ENCODE measurements around the gene IL4I1. TPM values are rescaled to one million over a fixed set of nuclear protein-coding genes. Genes with fewer than 3 reads are reported as not detected.

Gene IL4I1
- polyA plus RNA-seq, 4 donors: 1.0 to 3.8 (median 1.3) TPM; not detected in 1

- Histone ChIP-seq H3K4me3 (ENCODE audit: low read depth in 1 of 3, low read length in 3 of 3) (no peak overlapping the region), H3K9me3 (ENCODE audit: control insufficient read depth in 2 of 2, insufficient read depth in 1 of 2, low read depth in 1 of 2, low read length in 1 of 2) (no peaks in the 10 kb centered on the region), H3K27me3 (ENCODE audit: control insufficient read depth in 3 of 3, insufficient read depth in 3 of 3, low read length in 3 of 3) (no peaks in the 10 kb centered on the region), H3K27ac (ENCODE audit: low read depth in 1 of 3, low read length in 2 of 3) (no peak overlapping the region), H3K4me1 (ENCODE audit: control insufficient read depth in 3 of 3, insufficient read depth in 2 of 3, low read depth in 1 of 3, low read length in 2 of 3) (peaks cover 0 to 2% (median 0%) of the 10 kb centered on the region in 3 donors), H3K36me3 (ENCODE audit: control insufficient read depth in 3 of 3, insufficient read depth in 2 of 3, low read depth in 1 of 3, low read length in 3 of 3) (peaks cover 0 to 14% (median 3%) of the 10 kb centered on the region in 3 donors)
- WGBS, 3 donors: 61 to 68% (median 61%) methylated on average over 5 of the region's 5 CpGs
- FAIRE-seq: no peak
- DNase-seq: no peak
These were observed 39.9 kb upstream of the IL4I1 start for GRCh38 chr19:49936549-49936948.

- no peak for FAIRE-seq
- H3K4me3 ChIP-seq (ENCODE audit: low read depth in 1 of 3, low read length in 3 of 3): no peak overlapping the region
These were observed 37.0 kb upstream of the IL4I1 start for GRCh38 chr19:49933643-49934042.

GRCh38 chr19:49932731-49933131 is 36.0 kb upstream of the IL4I1 start:
- Histone ChIP-seq H3K4me3 (ENCODE audit: low read depth in 1 of 3, low read length in 3 of 3) (no peak overlapping the region), H3K9me3 (ENCODE audit: control insufficient read depth in 2 of 2, insufficient read depth in 1 of 2, low read depth in 1 of 2, low read length in 1 of 2) (no peaks in the 10 kb centered on the region), H3K27ac (ENCODE audit: low read depth in 1 of 3, low read length in 2 of 3) (no peak overlapping the region), H3K27me3 (ENCODE audit: control insufficient read depth in 3 of 3, insufficient read depth in 3 of 3, low read length in 3 of 3) (no peaks in the 10 kb centered on the region), H3K36me3 (ENCODE audit: control insufficient read depth in 3 of 3, insufficient read depth in 2 of 3, low read depth in 1 of 3, low read length in 3 of 3) (peaks cover 0 to 23% (median 3%) of the 10 kb centered on the region in 3 donors), H3K4me1 (ENCODE audit: control insufficient read depth in 3 of 3, insufficient read depth in 2 of 3, low read depth in 1 of 3, low read length in 2 of 3) (peaks cover under 1 to 7% (median 3%) of the 10 kb centered on the region in 3 donors)
- DNase-seq (peak in 1 of 2 donors; percentile 19), FAIRE-seq (no peak)
- WGBS, 3 donors: 79 to 88% (median 86%) methylated on average over 19 to 25 of the region's 25 CpGs

More at GRCh38 chr19:49933643-49934042, 37.0 kb upstream of the IL4I1 start:
- Histone ChIP-seq H3K9me3 (ENCODE audit: control insufficient read depth in 2 of 2, insufficient read depth in 1 of 2, low read depth in 1 of 2, low read length in 1 of 2) (no peaks in the 10 kb centered on the region), H3K36me3 (ENCODE audit: control insufficient read depth in 3 of 3, insufficient read depth in 2 of 3, low read depth in 1 of 3, low read length in 3 of 3) (peaks cover 0 to 22% (median 3%) of the 10 kb centered on the region in 3 donors), H3K27ac (ENCODE audit: low read depth in 1 of 3, low read length in 2 of 3) (no peak overlapping the region), H3K4me1 (ENCODE audit: control insufficient read depth in 3 of 3, insufficient read depth in 2 of 3, low read depth in 1 of 3, low read length in 2 of 3) (peaks cover 0 to 4% (median 2%) of the 10 kb centered on the region in 3 donors), H3K27me3 (ENCODE audit: control insufficient read depth in 3 of 3, insufficient read depth in 3 of 3, low read length in 3 of 3) (no peaks in the 10 kb centered on the region)
- DNase-seq: no peak
- WGBS, 3 donors: 81 to 91% (median 90%) methylated on average over 8 of the region's 8 CpGs

- Histone ChIP-seq H3K4me1 (ENCODE audit: control insufficient read depth in 3 of 3, insufficient read depth in 2 of 3, low read depth in 1 of 3, low read length in 2 of 3) (peaks cover 0 to 14% (median 8%) of the 10 kb centered on the region in 3 donors), H3K36me3 (ENCODE audit: control insufficient read depth in 3 of 3, insufficient read depth in 2 of 3, low read depth in 1 of 3, low read length in 3 of 3) (peaks cover 0 to 30% (median 3%) of the 10 kb centered on the region in 3 donors), H3K4me3 (ENCODE audit: low read depth in 1 of 3, low read length in 3 of 3) (no peak overlapping the region), H3K27me3 (ENCODE audit: control insufficient read depth in 3 of 3, insufficient read depth in 3 of 3, low read length in 3 of 3) (no peaks in the 10 kb centered on the region), H3K9me3 (ENCODE audit: control insufficient read depth in 2 of 2, insufficient read depth in 1 of 2, low read depth in 1 of 2, low read length in 1 of 2) (no peaks in the 10 kb centered on the region), H3K27ac (ENCODE audit: low read depth in 1 of 3, low read length in 2 of 3) (no peak overlapping the region)
- no peak for FAIRE-seq
- 85 to 93% (median 88%) methylated on average over 5 of the region's 5 CpGs for WGBS, 3 donors
- DNase-seq: no peak
These were observed 35.4 kb upstream of the IL4I1 start for GRCh38 chr19:49932041-49932451.

- no peaks in the 10 kb centered on the region for H3K9me3 ChIP-seq (ENCODE audit: control insufficient read depth in 2 of 2, insufficient read depth in 1 of 2, low read depth in 1 of 2, low read length in 1 of 2)
- WGBS, 3 donors: 94 to 97% (median 96%) methylated on average over 7 of the region's 7 CpGs
- DNase-seq: no peak
- no peak for FAIRE-seq
- peaks cover 0 to 15% (median 8%) of the 10 kb centered on the region in 3 donors for H3K4me1 ChIP-seq (ENCODE audit: control insufficient read depth in 3 of 3, insufficient read depth in 2 of 3, low read depth in 1 of 3, low read length in 2 of 3)
- H3K36me3 ChIP-seq (ENCODE audit: control insufficient read depth in 3 of 3, insufficient read depth in 2 of 3, low read depth in 1 of 3, low read length in 3 of 3): peaks cover 0 to 36% (median 3%) of the 10 kb centered on the region in 3 donors
- no peak overlapping the region for H3K4me3 ChIP-seq (ENCODE audit: low read depth in 1 of 3, low read length in 3 of 3)
- H3K27ac ChIP-seq (ENCODE audit: low read depth in 1 of 3, low read length in 2 of 3): no peak overlapping the region
- no peaks in the 10 kb centered on the region for H3K27me3 ChIP-seq (ENCODE audit: control insufficient read depth in 3 of 3, insufficient read depth in 3 of 3, low read length in 3 of 3)
These were observed 34.8 kb upstream of the IL4I1 start for GRCh38 chr19:49931293-49932040.

GRCh38 chr19:49930483-49931011 is 33.9 kb upstream of the IL4I1 start:
- Histone ChIP-seq H3K27ac (ENCODE audit: low read depth in 1 of 3, low read length in 2 of 3) (peak overlapping the region in 2 of 3 donors; percentile 0 to 30), H3K36me3 (ENCODE audit: control insufficient read depth in 3 of 3, insufficient read depth in 2 of 3, low read depth in 1 of 3, low read length in 3 of 3) (peaks cover 0 to 40% (median 3%) of the 10 kb centered on the region in 3 donors), H3K4me1 (ENCODE audit: control insufficient read depth in 3 of 3, insufficient read depth in 2 of 3, low read depth in 1 of 3, low read length in 2 of 3) (peaks cover 0 to 15% (median 8%) of the 10 kb centered on the region in 3 donors), H3K27me3 (ENCODE audit: control insufficient read depth in 3 of 3, insufficient read depth in 3 of 3, low read length in 3 of 3) (no peaks in the 10 kb centered on the region), H3K4me3 (ENCODE audit: low read depth in 1 of 3, low read length in 3 of 3) (no peak overlapping the region), H3K9me3 (ENCODE audit: control insufficient read depth in 2 of 2, insufficient read depth in 1 of 2, low read depth in 1 of 2, low read length in 1 of 2) (no peaks in the 10 kb centered on the region)
- DNase-seq (no peak), FAIRE-seq (no peak)
- 66 to 84% (median 77%) methylated on average over 13 to 15 of the region's 15 CpGs for WGBS, 3 donors

- Histone ChIP-seq H3K27ac (ENCODE audit: low read depth in 1 of 3, low read length in 2 of 3) (peak overlapping the region; percentile 87 to 95 (median 88)), H3K27me3 (ENCODE audit: control insufficient read depth in 3 of 3, insufficient read depth in 3 of 3, low read length in 3 of 3) (no peaks in the 10 kb centered on the region), H3K36me3 (ENCODE audit: control insufficient read depth in 3 of 3, insufficient read depth in 2 of 3, low read depth in 1 of 3, low read length in 3 of 3) (peaks cover 1 to 45% (median 8%) of the 10 kb centered on the region in 3 donors), H3K9me3 (ENCODE audit: control insufficient read depth in 2 of 2, insufficient read depth in 1 of 2, low read depth in 1 of 2, low read length in 1 of 2) (no peaks in the 10 kb centered on the region), H3K4me1 (ENCODE audit: control insufficient read depth in 3 of 3, insufficient read depth in 2 of 3, low read depth in 1 of 3, low read length in 2 of 3) (peaks cover 0 to 15% (median 8%) of the 10 kb centered on the region in 3 donors), H3K4me3 (ENCODE audit: low read depth in 1 of 3, low read length in 3 of 3) (peak overlapping the region; percentile 77 to 96 (median 94))
- FAIRE-seq (no peak), DNase-seq (peak; percentile 91 to 96)
- 4 to 7% (median 6%) methylated on average over 39 to 43 of the region's 43 CpGs for WGBS, 3 donors
These were observed 33.2 kb upstream of the IL4I1 start for GRCh38 chr19:49929611-49930482.

- Histone ChIP-seq H3K36me3 (ENCODE audit: control insufficient read depth in 3 of 3, insufficient read depth in 2 of 3, low read depth in 1 of 3, low read length in 3 of 3) (peaks cover 1 to 52% (median 8%) of the 10 kb centered on the region in 3 donors), H3K4me1 (ENCODE audit: control insufficient read depth in 3 of 3, insufficient read depth in 2 of 3, low read depth in 1 of 3, low read length in 2 of 3) (peaks cover 0 to 15% (median 8%) of the 10 kb centered on the region in 3 donors), H3K4me3 (ENCODE audit: low read depth in 1 of 3, low read length in 3 of 3) (peak within 1 kb of the TSS; percentile 77 to 96 (median 94)), H3K9me3 (ENCODE audit: control insufficient read depth in 2 of 2, insufficient read depth in 1 of 2, low read depth in 1 of 2, low read length in 1 of 2) (no peaks in the 10 kb centered on the region), H3K27ac (ENCODE audit: low read depth in 1 of 3, low read length in 2 of 3) (peak within 1 kb of the TSS; percentile 87 to 95 (median 88)), H3K27me3 (ENCODE audit: control insufficient read depth in 3 of 3, insufficient read depth in 3 of 3, low read length in 3 of 3) (no peaks in the 10 kb centered on the region)
- WGBS, 3 donors: 0 to 1% (median 0%) methylated on average over 32 to 48 of the region's 48 CpGs
- DNase-seq (peak; percentile 89 to 95), FAIRE-seq (no peak)
These were observed 32.5 kb upstream of the IL4I1 start, which contains the start of the genes ATF5 and NUP62 for GRCh38 chr19:49929121-49929610. TSS of gene ATF5 (plus strand) at chr19:49929205. CDS start at chr19:49930851, 1,646 bp downstream. TSS of gene NUP62 (minus strand) at chr19:49929504. CDS start at chr19:49909807, 19,697 bp downstream.

All from small intestine (tissue), 7 donors.